GM12892 (cell line): ENCODE measurements around the gene LTB.

ENCODE experiments used
- POLR2A ChIP-seq: IDR thresholded peaks from 2 replicates; pipeline ENCODE4 v1.6.1; 2011; ENCODE audit warnings: low read depth, low read length, control low read depth
- POLR2AphosphoS5 ChIP-seq: IDR thresholded peaks from 2 replicates; pipeline ENCODE4 v1.6.1; 2011; ENCODE audit warnings: low read depth, low read length, control low read depth
- TAF1 ChIP-seq: IDR thresholded peaks from 2 replicates; pipeline ENCODE4 v1.6.1; 2011; ENCODE audit warnings: low read depth, mild to moderate bottlenecking, control low read depth, low read length, borderline replicate concordance

DNA sequence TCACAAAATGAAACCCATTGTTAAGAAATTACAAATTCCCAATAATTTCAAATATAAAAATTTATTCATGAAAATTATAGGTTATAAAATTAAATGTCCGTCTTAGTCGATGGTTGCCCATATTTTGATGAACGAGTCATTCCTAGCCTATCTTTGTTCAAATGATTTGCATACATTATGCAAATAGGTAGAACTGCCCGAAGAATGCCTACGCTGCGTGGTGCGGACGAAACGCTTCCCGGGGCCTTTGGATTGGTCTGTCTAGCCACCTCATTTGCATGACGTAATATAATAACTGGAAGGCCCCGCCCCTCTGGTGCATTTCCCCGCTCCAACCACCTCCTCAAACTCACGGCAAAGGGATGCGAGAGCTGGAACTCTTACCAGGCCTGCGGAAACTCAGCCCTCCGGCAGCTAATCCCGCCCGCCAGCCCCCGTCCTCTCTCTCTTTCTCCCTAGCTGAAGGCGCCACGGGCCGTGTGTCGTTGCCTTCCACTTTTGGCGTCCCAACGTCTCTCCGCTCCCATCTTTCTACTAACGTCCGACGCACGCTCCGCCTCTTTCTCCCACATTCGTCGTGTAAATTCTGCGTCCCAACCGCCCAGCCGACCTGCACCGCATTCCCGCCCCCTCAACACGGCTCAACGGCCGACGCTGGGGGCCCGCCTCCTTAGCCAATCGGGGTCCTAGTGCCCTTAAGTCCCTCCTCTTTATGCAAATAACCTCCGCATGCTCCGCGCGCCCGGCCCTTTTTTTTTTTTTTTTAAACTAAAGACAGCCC is 37.8 kb upstream of the LTB start:
- TF ChIP-seq POLR2A (peak; percentile 83), POLR2AphosphoS5 (peak; percentile 94), TAF1 (peak; percentile 54; the same call in 1 of the 2 replicates)
